HCT116 (cell line): Measurements from ENCODE around the gene FBXW2. TPM values are rescaled to one million over a fixed set of nuclear protein-coding genes. Genes with fewer than 3 reads are reported as not detected.

ENCODE experiments used
- ATAC-seq: fragments of 200-7000 bp; cut with Tn5 transposase; 2 replicates; pipeline ENCODE4 v1.9.1; 2020; ENCODE audit warnings: mild to moderate bottlenecking, moderate library complexity
- BruUV-seq: library from RNA; stranded (reverse); fragments of 400-500 nt; replicated peaks from 2 replicates; lab custom pipeline; 2021; lab: Mats Ljungman, UMichigan
- CTCF ChIA-PET: fragments of 300-600 bp; sonication (Branson Sonifier 250); formaldehyde crosslinking; loops from one replicate; lab custom pipeline; 2021; ENCODE audit warnings: antibody characterized with exemption; lab: Charles Lee
- POLR2A ChIA-PET: fragments of 300-600, 350-600 bp; sonication (Branson Sonifier 250); formaldehyde crosslinking; loops from one replicate; lab custom pipeline; 2021; ENCODE audit warnings: antibody characterized with exemption; lab: Charles Lee
- RAD21 ChIA-PET, 2 experiments: fragments of 300-600 bp; sonication (Branson Sonifier 250); formaldehyde crosslinking; loops; one replicate each; lab custom pipeline; 2023; ENCODE audit warnings: low total read pairs in 2 of 2; ENCODE audit not compliant: uncharacterized antibody in 2 of 2, unreplicated experiment in 2 of 2, low non-redundant PET in 1 of 2; lab: Charles Lee
- DNase-seq: peaks from one replicate; pipeline ENCODE4 v3.0.0-alpha.2; 2010; ENCODE audit warnings: low read depth, low spot score
- H2AFZ ChIP-seq: fragments of 200-600 bp; shearing (Covaris generic), sonication (generic); 2 replicates; pipeline ENCODE4 v1.6.1; 2017; ENCODE audit warnings: low read depth, mixed run types, mixed read lengths, antibody characterized with exemption, low read length; ENCODE audit not compliant: poor library complexity, severe bottlenecking
- H3K27ac ChIP-seq: 2 replicates; pipeline ENCODE4 v1.5.1; 2012; ENCODE audit warnings: low read depth, low read length
- H3K27me3 ChIP-seq: fragments of 200-600 bp; sonication (generic); 2 replicates; pipeline ENCODE4 v1.6.1; 2016; ENCODE audit warnings: mixed run types, low read length, mixed read lengths; ENCODE audit not compliant: insufficient read depth
- H3K36me3 ChIP-seq, 2 experiments: fragments of 200-500 bp in 1 of 2; fragments of 200-600 bp in 1 of 2; sonication (Bioruptor generic) in 1 of 2; sonication (generic) in 1 of 2; 2 replicates each; pipeline versions ENCODE4 v1.5.1 to v1.6.1; 2014 to 2016; ENCODE audit warnings: low read length in 2 of 2, inconsistent platforms in 1 of 2, mixed read lengths in 1 of 2, mixed run types in 1 of 2; ENCODE audit not compliant: insufficient read depth in 2 of 2, control insufficient read depth in 1 of 2
- H3K4me1 ChIP-seq, 2 experiments: fragments of 200-600 bp in 1 of 2; sonication (generic) in 1 of 2; 2 replicates each; pipeline versions ENCODE4 v1.5.1 to v1.6.1; 2012 to 2017; ENCODE audit warnings: low read length in 2 of 2, inconsistent platforms in 1 of 2, mild to moderate bottlenecking in 1 of 2, mixed read lengths in 1 of 2, mixed run types in 1 of 2, moderate library complexity in 1 of 2; ENCODE audit not compliant: insufficient read depth in 2 of 2, control insufficient read depth in 1 of 2
- H3K4me2 ChIP-seq: fragments of 200-600 bp; sonication (generic); 2 replicates; pipeline ENCODE4 v1.6.1; 2017; ENCODE audit warnings: mixed run types, low read length, mixed read lengths
- H3K4me3 ChIP-seq, 2 experiments: fragments of 200-600 bp in 1 of 2; sonication (generic) in 1 of 2; replicated peaks in 1 of 2; 2 replicates each; pipeline ENCODE4 v1.5.1; 2011 to 2016; ENCODE audit warnings: low read length in 2 of 2, control low read depth in 1 of 2, low read depth in 1 of 2, mild to moderate bottlenecking in 1 of 2, mixed read lengths in 1 of 2, mixed run types in 1 of 2
- H3K79me2 ChIP-seq: fragments of 200-600 bp; sonication (generic); 2 replicates; pipeline ENCODE4 v1.6.1; 2017; ENCODE audit warnings: mild to moderate bottlenecking, mixed run types, low read length, moderate library complexity, mixed read lengths; ENCODE audit not compliant: insufficient read depth
- H3K9ac ChIP-seq: fragments of 200-600 bp; sonication (generic); 2 replicates; pipeline ENCODE4 v1.6.1; 2016; ENCODE audit warnings: low read length, mixed read lengths
- H3K9me2 ChIP-seq: fragments of 200-600 bp; sonication (generic), shearing (Covaris generic); 2 replicates; pipeline ENCODE4 v1.6.1; 2017; ENCODE audit warnings: mixed run types, mild to moderate bottlenecking, moderate library complexity; ENCODE audit not compliant: insufficient read depth
- H3K9me3 ChIP-seq, 2 experiments: fragments of 200-500 bp in 1 of 2; fragments of 200-600 bp in 1 of 2; sonication (Bioruptor generic) in 1 of 2; sonication (generic) in 1 of 2; 2 replicates each; pipeline ENCODE4 v1.6.1; 2014 to 2017; ENCODE audit warnings: low read length in 2 of 2, mixed read lengths in 2 of 2, inconsistent platforms in 1 of 2, low read depth in 1 of 2, mild to moderate bottlenecking in 1 of 2, mixed run types in 1 of 2, moderate library complexity in 1 of 2; ENCODE audit not compliant: control insufficient read depth in 1 of 2, insufficient read depth in 1 of 2
- H4K20me1 ChIP-seq: fragments of 200-600 bp; sonication (generic), shearing (Covaris generic); 2 replicates; pipeline ENCODE4 v1.6.1; 2017; ENCODE audit warnings: mixed run types, mild to moderate bottlenecking, moderate library complexity; ENCODE audit not compliant: insufficient read depth
- ATF3 ChIP-seq: IDR thresholded peaks from 2 replicates; pipeline ENCODE4 v1.6.1; 2012
- CBX3 ChIP-seq: IDR thresholded peaks from 2 replicates; pipeline ENCODE4 v1.6.1; 2012; ENCODE audit warnings: low read depth
- CTCF ChIP-seq, 3 experiments: fragments of 200-600 bp in 1 of 3; sonication (generic) in 1 of 3; IDR thresholded peaks in 2 of 3; conservative IDR thresholded peaks in 1 of 3; 2 replicates each; pipeline ENCODE4 v1.5.1; 2012 to 2017; ENCODE audit warnings: low read depth in 2 of 3, low read length in 2 of 3, antibody characterized with exemption in 1 of 3, borderline replicate concordance in 1 of 3, control low read depth in 1 of 3, mild to moderate bottlenecking in 1 of 3, mixed read lengths in 1 of 3, mixed run types in 1 of 3, moderate library complexity in 1 of 3; ENCODE audit not compliant: insufficient read depth in 1 of 3
- ELF1 ChIP-seq: IDR thresholded peaks from 2 replicates; pipeline ENCODE4 v1.6.1; 2012; ENCODE audit warnings: low read depth, borderline replicate concordance
- FOSL1 ChIP-seq: IDR thresholded peaks from 2 replicates; pipeline ENCODE4 v1.6.1; 2012; ENCODE audit warnings: low read depth
- POLR2A ChIP-seq: IDR thresholded peaks from 2 replicates; pipeline ENCODE4 v1.7.0; 2011; ENCODE audit warnings: borderline replicate concordance; ENCODE audit not compliant: insufficient read depth, insufficient read length; ENCODE audit errors: extremely low read depth
- RAD21 ChIP-seq: IDR thresholded peaks from 2 replicates; pipeline ENCODE4 v1.6.1; 2012; ENCODE audit warnings: low read depth, mild to moderate bottlenecking
- SIN3A ChIP-seq: IDR thresholded peaks from 2 replicates; pipeline ENCODE4 v1.6.1; 2012; ENCODE audit warnings: low read depth
- SP1 ChIP-seq: IDR thresholded peaks from 2 replicates; pipeline ENCODE4 v1.6.1; 2012; ENCODE audit warnings: low read depth
- SRF ChIP-seq: IDR thresholded peaks from 2 replicates; pipeline ENCODE4 v1.6.1; 2012; ENCODE audit warnings: low read depth
- ZFX ChIP-seq: fragments of 450-650 bp; IDR thresholded peaks from 2 replicates; pipeline ENCODE4 v1.6.1; 2017
- intact Hi-C: fragments of 100-400 bp; cut with micrococcal nuclease; formaldehyde crosslinking; loops from 2 replicates; pipeline ENCODE4 v1.10.0; 2022
- total RNA-seq: library from RNA; stranded (reverse); gene quantifications from one replicate; pipeline ENCODE4 v1.2.1, GENCODE V29; 2021; ENCODE audit not compliant: unreplicated experiment
- TF ChIP-seq, protein P1 (sequence below): IDR thresholded peaks from 2 replicates; pipeline ENCODE4 v1.6.1; 2012; ENCODE audit warnings: low read depth

Gene FBXW2
- total RNA-seq, 1 experiment from 2014 or later, result 59.6 TPM

- Histone ChIP-seq H3K4me3 (no peak overlapping the region), H3K9me2 (0 out of 2 replicates have a peak, but pooled peaks cover 5% of the 10 kb centered on the region), H3K9ac (no peak overlapping the region), H3K27me3 (no peaks in the 10 kb centered on the region), H3K27ac (no peak overlapping the region), H3K9me3 (no peaks in the 10 kb centered on the region), H3K4me2 (no peak overlapping the region), H3K79me2 (no peaks in the 10 kb centered on the region), H3K36me3 (no peaks in the 10 kb centered on the region), H4K20me1 (no peaks in the 10 kb centered on the region), H2AFZ (no peak overlapping the region), H3K4me1 (no peaks in the 10 kb centered on the region)
- ATAC-seq (no peak), DNase-seq (no peak)
- TF ChIP-seq ATF3, result no peak
- TF ChIP-seq, protein P1, sequence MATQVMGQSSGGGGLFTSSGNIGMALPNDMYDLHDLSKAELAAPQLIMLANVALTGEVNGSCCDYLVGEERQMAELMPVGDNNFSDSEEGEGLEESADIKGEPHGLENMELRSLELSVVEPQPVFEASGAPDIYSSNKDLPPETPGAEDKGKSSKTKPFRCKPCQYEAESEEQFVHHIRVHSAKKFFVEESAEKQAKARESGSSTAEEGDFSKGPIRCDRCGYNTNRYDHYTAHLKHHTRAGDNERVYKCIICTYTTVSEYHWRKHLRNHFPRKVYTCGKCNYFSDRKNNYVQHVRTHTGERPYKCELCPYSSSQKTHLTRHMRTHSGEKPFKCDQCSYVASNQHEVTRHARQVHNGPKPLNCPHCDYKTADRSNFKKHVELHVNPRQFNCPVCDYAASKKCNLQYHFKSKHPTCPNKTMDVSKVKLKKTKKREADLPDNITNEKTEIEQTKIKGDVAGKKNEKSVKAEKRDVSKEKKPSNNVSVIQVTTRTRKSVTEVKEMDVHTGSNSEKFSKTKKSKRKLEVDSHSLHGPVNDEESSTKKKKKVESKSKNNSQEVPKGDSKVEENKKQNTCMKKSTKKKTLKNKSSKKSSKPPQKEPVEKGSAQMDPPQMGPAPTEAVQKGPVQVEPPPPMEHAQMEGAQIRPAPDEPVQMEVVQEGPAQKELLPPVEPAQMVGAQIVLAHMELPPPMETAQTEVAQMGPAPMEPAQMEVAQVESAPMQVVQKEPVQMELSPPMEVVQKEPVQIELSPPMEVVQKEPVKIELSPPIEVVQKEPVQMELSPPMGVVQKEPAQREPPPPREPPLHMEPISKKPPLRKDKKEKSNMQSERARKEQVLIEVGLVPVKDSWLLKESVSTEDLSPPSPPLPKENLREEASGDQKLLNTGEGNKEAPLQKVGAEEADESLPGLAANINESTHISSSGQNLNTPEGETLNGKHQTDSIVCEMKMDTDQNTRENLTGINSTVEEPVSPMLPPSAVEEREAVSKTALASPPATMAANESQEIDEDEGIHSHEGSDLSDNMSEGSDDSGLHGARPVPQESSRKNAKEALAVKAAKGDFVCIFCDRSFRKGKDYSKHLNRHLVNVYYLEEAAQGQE, result no peak
- no peak for TF ChIP-seq SRF
- TF ChIP-seq CBX3, result no peak
- TF ChIP-seq ELF1, result no peak
- TF ChIP-seq POLR2A, result no peak
- TF ChIP-seq ZFX, result no peak
- TF ChIP-seq SP1, result no peak
- TF ChIP-seq RAD21, result no peak
- TF ChIP-seq SIN3A, result no peak
- TF ChIP-seq FOSL1, result no peak
- TF ChIP-seq CTCF (IDR thresholded peaks at IDR 0.05 in 2 of 3, conservative IDR thresholded peaks at IDR 0.05 in 1 of 3; ENCODE audit: borderline replicate concordance in 1 of 3, insufficient read depth in 1 of 3, low read depth in 2 of 3, low read length in 2 of 3), result no peak
- no TSS peak for BruUV-seq
- intact Hi-C loops, result loop anchor here (5.0 kb wide), 1 partner anchor 124 kb away; no protein-coding TSS in a partner anchor
- ChIA-PET CTCF (interaction anchor here (1.9 kb wide), 1 partner anchor 240 kb away, joined by 5 read pairs; no protein-coding TSS in a partner anchor), RAD21 (no interaction called here), POLR2A (no interaction called here)
Observed at GRCh38 chr9:120741191-120741590, 52.0 kb downstream of the FBXW2 start.
